OCI-LY7 (cell line): Measurements from ENCODE around the gene LMAN2L.

Source experiments
- CTCF ChIP-seq: fragments of 200-600 bp; sonication (generic); conservative IDR thresholded peaks from 2 replicates; pipeline ENCODE4 v1.5.1; 2014; ENCODE audit warnings: mild to moderate bottlenecking, antibody characterized with exemption, low read length, moderate library complexity, mixed read lengths
- EZH2phosphoT487 ChIP-seq: fragments of 200-600 bp; sonication (generic); IDR thresholded peaks from 2 replicates; pipeline ENCODE4 v1.6.1; 2018; ENCODE audit warnings: low read depth, borderline replicate concordance, mild to moderate bottlenecking, mixed run types, antibody characterized with exemption, low read length, moderate library complexity, mixed read lengths

GRCh38 chr2:96737831-96738230, 2.0 kb downstream of the LMAN2L start:
- TF ChIP-seq EZH2phosphoT487 (no peak), CTCF (no peak)
